ENCODE measurements around the gene IBTK.
"Not testable (repeated sequence)": the region's sequence is repeated elsewhere in the genome, so short reads cannot be mapped to it uniquely, and the experiment has no call there.

Gene IBTK

DNA sequence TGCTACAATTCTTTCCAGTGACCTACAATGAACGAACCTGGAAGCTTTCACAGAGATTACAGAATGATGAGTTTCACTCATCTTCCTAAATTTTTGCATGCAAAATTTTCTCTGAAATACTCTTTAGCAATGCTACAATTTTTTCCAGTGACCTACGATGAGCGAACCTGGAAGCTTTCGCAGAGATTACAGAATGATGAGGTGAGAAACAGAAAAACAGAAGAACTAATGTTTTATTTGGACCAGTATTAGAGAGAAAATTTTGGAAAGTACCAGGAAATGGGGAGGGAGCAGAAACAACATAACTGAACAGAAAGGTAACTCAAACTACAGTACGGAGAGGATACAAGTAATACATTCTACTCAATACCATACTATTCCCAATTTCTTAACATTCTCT, 75.0 kb downstream of the IBTK start:
- no peak for DNase-seq

DNA sequence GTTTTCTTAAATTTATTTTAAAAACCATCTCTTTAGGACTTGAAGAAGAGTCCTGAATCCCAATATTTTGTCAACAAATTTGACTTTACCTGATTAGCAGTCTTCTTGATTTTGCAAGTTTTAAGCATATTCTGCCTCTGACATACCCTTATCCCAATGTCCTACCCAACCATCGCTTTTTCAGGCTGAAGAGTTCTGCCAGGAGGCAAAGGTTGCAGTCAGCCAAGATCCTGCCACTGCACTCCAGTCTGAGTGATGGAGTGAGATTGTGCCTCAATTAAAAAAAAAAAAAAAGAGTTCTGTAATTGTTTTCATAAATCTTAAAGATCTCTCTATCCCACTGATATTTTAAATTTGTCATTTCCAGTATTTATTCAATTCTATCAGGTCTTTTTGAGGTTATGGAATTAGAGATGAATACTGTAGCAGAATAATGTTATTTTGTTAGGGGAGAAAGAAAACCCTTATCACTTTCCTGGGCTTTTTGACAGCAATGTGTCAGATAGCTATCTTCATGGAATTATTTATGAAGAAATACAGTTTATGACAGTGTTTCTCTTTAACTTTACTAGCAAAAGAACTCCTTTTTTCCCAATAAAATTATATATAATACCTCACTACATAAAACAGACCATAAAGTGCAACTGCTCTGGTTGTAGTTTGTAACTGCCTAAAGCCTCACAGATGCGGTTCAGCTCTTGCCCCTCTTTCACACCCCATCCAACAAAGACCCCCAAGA, 78.2 kb downstream of the IBTK start:
- no peak for DNase-seq

DNA sequence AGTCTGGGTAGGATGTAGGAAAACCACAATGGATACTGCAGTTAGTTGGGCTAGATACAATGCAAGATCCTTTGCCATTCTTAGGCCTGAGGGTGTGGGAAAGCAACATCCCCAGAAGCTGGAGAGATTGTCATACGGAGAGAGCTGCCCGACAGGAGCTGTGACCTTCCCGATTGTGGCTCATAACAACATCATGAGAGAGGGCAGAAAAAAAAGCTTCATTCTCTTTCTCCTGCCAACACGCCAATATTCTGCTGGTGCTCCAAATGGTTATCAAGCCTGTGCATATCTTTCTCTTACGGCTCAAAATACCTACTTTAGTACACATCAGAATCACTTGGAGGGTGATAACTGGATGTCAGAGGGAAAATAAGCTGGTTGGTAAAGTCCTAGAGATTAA, 81.1 kb downstream of the IBTK start:
- DNase-seq, result no peak

DNA sequence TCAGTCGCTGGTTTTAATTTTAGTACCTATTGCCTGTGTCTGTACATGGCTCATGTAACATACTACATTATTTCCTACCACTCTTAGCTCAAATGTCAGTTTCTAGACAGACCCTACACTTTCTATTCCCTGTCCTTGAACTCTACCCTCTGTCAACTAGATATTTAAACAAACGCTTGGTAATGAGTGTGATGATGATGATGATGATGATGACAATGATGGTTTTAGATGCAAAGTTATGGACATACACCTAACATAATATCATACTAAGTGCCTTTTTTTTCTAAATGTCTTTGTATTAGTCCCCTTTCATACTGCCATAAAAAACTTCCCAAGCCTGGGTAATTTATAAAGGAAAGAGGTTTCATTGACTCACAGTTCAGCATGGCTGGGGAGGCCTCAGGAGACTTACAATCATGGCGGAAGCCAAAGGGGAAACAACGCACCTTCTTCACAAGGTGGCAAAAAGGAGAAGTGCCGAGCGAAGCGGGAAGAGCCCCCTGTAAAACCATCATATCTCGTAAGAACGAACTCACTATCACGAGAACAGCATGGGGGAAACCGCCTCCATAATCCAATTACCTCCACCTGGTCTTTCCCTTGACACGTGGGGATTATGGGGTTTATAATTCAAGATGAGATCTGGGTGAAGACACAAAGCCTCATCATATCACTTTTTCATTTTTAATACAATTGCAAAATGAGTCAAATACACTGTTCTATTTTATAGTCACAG, 87.1 kb downstream of the IBTK start:
- DNase-seq, result no peak

DNA sequence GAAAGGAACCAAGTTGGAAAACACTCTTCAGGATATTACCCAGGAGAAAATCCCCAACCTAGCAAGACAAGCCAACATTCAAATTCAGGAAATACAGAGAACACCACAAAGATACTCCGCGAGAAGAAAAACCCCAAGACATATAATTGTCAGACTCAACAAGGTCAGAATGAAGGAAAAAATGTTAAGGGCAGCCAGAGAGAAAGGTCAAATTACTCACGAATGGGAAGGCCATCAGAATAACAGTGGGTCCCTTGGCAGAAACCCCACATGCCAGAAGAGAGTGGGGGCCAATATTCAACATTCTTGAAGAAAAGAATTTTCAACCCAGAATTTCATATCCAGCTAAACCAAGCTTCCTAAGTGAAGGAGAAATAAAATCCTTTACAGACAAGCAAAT, 94.8 kb downstream of the IBTK start:
- not testable (repeated sequence) for DNase-seq

DNA sequence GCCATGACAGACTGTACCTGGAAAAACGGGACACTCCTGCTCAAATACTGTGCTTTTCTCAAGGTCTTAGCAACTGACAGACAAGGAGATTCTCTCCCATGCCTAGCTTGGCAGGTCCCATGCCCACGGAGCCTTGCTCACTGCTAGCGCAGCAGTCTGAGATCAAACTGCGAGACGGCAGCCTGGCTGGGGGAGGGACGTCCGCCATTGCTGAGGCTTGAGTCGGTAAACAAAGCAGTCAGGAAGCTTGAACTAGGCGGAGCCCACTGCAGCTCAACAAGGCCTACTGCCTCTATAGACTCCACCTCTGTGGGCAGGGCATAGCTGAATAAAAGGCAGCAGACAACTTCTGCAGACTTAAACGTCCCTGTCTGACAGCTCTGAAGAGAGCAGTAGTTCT, 96.4 kb downstream of the IBTK start:
- not testable (repeated sequence) for DNase-seq

DNA sequence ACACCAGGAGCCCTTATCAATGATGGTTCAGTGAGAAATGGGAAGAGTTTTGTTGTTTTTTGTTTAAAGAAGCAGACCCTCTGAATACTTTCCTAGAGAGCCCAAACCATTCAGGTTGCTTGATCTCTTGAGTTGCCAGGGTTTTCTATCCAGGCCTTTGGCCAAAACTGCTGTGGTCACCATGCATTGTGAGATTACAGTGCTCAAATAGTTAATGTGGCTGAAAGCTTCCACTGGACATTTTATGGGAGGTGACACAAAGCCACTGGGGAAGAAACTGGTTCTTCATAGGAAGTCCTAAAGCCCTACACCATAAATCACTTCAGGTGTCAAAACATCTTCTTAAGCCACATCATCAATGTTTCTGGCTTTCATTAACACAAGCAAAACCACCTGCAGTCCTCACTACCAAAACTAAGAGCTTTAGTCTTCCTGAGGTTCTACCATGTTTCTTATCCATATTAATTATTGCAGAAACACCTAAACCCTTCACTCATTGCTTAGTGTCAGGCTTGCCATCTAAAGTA, 101.6 kb downstream of the IBTK start:
- DNase-seq, result no peak

DNA sequence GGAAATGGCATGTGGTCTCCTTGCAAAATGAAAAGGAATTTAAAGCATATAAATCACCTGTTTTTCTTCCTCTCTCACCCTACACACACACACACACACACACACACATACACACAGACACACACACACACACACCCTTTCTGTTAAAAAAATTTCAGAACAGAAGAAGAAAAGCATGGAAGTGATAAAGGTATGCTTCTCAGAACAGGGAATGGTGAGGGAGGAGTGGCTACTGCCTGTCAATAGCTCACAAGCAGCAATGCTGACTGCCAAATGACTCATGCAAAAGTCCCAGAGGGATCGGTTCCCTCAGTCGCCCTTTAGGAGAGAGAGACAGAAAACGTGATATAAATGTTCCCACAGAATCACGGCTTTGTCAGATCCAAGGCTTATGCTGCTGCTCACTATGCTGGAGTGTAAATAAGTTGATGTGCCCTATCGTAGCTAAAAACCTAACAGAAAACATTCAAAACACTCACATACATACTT, 102.6 kb downstream of the IBTK start:
- DNase-seq, result no peak

DNA sequence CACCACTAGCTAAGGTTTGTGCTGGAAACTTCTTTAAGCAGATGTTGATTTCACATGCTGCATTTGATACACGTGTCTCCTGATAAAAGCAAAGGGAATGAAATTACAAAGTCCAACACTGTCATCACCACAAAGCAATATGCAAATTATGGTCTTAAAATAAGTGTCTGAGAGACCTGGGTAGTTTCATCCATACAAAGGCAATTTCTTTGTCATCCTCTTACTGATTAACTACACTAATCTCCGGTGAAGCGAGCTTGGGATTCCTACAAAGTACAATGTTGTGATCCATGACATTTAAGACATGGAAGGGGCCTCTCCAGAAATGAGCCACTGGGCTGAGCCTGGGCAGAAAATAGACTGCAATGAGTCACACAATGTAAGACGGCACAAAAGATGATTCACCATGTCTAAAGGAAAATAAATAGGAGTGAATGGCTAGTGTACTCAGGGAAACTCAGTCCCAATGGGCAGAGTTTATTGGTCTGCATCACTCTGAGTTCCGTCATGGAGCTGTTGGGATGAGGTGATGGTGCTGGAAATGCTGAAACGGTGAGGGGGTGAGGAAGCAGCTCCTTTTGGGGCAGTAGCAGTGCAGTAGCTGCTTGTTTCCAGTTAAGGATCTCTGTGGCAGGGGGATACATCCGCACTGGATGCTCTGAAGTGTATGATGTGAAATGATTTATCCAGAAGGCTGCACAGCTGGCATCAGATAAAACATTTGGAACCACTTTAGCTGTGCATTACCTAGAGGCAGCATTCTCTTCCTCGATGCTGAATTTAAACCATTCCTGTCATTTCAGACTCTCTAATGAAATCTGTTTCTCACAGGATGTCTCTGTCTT, 103.3 kb downstream of the IBTK start:
- no peak for DNase-seq

DNA sequence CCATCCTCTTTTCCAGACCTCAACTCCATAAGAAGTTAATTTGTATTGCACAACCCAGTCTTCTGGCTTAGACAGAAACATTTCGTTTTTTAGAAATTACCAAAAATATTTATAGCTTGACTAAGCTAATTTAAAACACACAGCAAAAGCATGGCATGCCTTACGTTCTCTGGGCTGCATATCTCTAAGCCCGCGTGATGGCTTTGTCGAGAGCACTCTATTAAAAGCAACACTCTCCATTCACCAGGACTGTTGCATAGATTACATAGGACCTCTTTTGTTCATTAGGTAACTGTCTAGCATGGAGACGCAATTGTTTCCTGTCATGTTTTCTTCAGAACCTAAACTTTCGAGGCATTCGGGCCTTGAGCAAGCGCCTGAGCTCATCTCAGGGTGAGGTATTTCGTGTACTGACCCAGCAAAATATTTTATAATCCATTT, 104.5 kb downstream of the IBTK start:
- no peak for DNase-seq

DNA sequence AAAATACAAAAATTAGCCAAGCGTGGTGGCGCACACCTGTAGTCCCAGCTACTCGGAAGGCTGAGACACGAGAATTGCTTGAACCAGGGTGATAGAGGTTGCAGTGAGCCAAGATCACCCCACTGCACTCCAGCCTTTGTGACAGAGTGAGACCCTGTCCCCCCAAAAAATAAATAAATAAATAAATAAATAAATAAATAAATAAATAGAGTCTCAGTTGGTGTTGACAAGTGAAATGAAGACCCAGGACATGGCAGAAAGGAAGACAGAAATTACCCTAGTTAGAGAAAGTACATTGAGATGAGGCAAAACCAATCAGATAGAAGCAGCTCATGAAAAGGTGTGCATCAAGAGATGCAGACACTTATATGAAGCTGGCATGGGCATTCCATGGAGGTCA, 105.0 kb downstream of the IBTK start:
- no peak for DNase-seq

DNA sequence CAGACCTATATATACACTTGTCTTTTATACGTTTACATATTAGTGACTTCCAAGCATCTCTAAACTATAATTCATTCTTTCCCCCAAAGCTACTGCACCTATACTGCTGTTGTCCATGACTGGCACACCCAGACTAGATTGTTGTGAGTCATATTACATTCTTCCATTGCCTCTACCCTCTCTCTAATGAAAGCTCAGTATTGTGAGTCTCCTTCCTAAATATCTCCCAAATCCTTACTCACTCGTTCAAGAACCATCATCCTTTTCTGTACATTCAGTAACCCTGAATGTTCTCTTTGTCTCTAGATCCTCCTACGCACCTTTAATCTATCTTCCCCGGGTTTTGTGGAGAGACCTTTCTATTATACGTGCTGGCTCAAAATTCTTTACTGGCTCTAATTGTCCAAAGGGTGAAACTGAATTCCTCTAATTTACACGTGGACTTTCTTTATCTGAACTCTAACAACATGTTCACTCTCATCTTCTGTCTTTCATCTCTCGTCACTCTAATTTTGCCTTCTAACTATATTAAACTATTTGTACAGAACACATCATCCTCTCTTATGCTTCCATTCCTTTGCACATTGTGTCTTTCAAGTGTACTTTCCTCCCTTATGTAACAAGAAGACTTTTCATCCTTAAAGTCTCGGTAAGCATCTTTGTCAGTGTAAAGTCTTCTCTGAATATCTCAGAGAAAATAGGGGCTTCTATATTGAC, 109.3 kb downstream of the IBTK start:
- DNase-seq, result no peak

DNA sequence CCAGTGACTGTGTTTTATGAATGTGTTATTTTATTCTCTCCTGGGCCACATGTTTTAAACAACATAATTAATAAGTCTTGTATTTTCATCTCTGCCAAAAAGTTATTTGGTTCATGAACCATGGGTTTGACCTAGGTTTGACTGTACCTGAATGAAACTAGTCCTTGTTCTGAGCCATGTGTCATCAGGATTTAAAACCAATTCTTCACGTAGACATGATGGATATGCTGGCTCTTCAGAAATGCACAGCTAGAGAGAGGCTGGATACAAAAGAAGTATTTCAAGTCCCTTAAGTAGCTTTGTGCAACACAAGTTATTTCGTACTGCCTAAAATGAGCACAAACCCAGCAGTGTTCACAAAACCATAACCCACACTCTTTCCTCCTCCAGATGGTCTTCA, 116.1 kb downstream of the IBTK start:
- DNase-seq, result no peak

DNA sequence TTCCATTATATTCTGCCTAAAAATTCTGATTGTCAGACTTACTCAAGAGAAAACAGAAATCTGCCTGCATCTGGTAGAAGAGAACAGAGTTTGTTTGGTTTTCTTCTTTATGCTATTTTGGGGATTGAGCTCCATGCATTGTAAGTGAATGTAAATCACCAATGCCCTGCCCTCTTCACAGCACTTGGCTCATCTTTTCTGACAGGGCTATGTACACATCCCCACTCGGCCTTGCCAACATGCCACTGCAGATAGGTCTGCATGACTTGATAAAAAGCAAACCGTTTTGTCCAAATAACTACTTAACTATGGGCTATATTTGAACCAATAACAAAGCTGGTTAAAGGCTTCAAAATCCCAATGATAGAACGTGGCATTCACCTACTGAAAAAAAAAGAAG, 117.7 kb downstream of the IBTK start:
- no peak for DNase-seq

DNA sequence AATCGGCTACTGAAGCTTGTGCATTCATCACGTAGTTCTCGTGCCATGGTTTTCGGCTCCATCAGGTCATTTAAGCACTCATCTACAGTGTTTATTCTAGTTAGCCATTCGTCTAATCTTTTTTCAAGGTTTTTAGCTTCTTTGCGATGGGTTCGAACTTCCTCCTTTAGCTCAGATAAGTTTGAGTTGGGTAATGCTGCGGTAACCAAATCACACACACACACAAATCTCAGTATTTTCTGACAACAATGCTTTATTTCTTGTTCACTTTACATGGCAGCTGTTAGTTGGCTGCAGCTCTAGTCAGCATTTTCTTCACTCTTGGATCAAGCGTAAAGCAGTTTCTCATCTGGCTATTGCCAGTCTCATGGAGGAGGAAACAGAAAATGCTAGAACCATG, 118.6 kb downstream of the IBTK start:
- not testable (repeated sequence) for DNase-seq

DNA sequence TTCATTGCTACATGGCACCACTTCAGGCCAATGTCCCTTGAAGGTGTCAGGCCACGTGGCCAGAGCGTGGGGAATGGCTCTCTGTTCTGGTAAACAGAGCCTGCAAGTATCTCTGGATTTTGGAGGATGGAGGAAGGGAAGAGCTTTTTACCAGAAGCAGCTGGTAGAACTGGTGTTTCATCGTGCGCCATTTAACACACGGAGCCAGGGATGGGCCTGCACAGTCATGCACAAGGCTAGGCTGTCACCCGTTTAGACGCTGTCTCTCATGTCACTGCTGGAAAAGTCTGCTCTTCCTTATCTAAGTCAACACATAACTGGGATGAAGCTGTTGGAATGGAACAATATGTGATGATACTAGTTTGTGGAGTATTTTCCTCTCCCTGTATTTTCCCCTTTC, 123.9 kb downstream of the IBTK start:
- DNase-seq, result no peak
